Measurements from ENCODE around the gene RARRES2.

RARRES2 gene

GRCh38 chr7:150358433-150358832, 17.0 kb upstream of the RARRES2 start:
- ATAC-seq (ENCODE audit: insufficient read depth, low read depth) (no peak), DNase-seq (no peak)
- Histone ChIP-seq H3K9ac (ENCODE audit: low read depth, low read length) (peak overlapping the region; percentile 51), H3K79me2 (ENCODE audit: insufficient read depth, low read length) (peaks cover 48% of the 10 kb centered on the region), H3K4me3 (ENCODE audit: low read depth in 1 of 2, low read length in 2 of 2) (no peak overlapping the region), H3K27ac (ENCODE audit: low read length) (peak overlapping the region; percentile 90), H3K4me1 (ENCODE audit: insufficient read depth, low read length) (peaks cover 83% of the 10 kb centered on the region), H2AFZ (ENCODE audit: low read depth, low read length) (no peak overlapping the region), H3K27me3 (ENCODE audit: insufficient read depth, low read length, poor library complexity) (no peaks in the 10 kb centered on the region), H3K36me3 (ENCODE audit: insufficient read depth, low read length) (no peaks in the 10 kb centered on the region), H3K4me2 (ENCODE audit: insufficient read depth, low read length) (peak overlapping the region; percentile 65), H4K20me1 (ENCODE audit: insufficient read depth, low read length) (no peaks in the 10 kb centered on the region), H3K9me3 (ENCODE audit: insufficient read depth, low read length, severe bottlenecking) (no peaks in the 10 kb centered on the region)
- TF ChIP-seq EZH2 (IDR thresholded peaks at IDR 0.05; ENCODE audit: borderline replicate concordance, low read depth, low read length, severe bottlenecking) (no peak), CTCF (IDR thresholded peaks at IDR 0.05; ENCODE audit: borderline replicate concordance, extremely low read depth, low read length, poor library complexity, severe bottlenecking) (no peak)

- Histone ChIP-seq H3K27ac (ENCODE audit: low read length) (peak overlapping the region; percentile 90), H3K4me1 (ENCODE audit: insufficient read depth, low read length) (peaks cover 77% of the 10 kb centered on the region), H3K27me3 (ENCODE audit: insufficient read depth, low read length, poor library complexity) (no peaks in the 10 kb centered on the region), H3K9ac (ENCODE audit: low read depth, low read length) (peak overlapping the region; percentile 51), H3K9me3 (ENCODE audit: insufficient read depth, low read length, severe bottlenecking) (no peaks in the 10 kb centered on the region), H3K4me3 (ENCODE audit: low read depth in 1 of 2, low read length in 2 of 2) (peak overlapping the region in 1 of 2 experiments; percentile 26; a peak in 2 of 4 replicates), H2AFZ (ENCODE audit: low read depth, low read length) (no peak overlapping the region), H4K20me1 (ENCODE audit: insufficient read depth, low read length) (no peaks in the 10 kb centered on the region), H3K4me2 (ENCODE audit: insufficient read depth, low read length) (peak overlapping the region; percentile 65), H3K79me2 (ENCODE audit: insufficient read depth, low read length) (peaks cover 43% of the 10 kb centered on the region), H3K36me3 (ENCODE audit: insufficient read depth, low read length) (no peaks in the 10 kb centered on the region)
- peak; percentile 35 for DNase-seq
- ATAC-seq (ENCODE audit: insufficient read depth, low read depth) = peak; percentile 34
- TF ChIP-seq CTCF (IDR thresholded peaks at IDR 0.05; ENCODE audit: borderline replicate concordance, extremely low read depth, low read length, poor library complexity, severe bottlenecking) = no peak
- TF ChIP-seq EZH2 (IDR thresholded peaks at IDR 0.05; ENCODE audit: borderline replicate concordance, low read depth, low read length, severe bottlenecking) = no peak
Observed at GRCh38 chr7:150357771-150358427, 16.5 kb upstream of the RARRES2 start.

DNA sequence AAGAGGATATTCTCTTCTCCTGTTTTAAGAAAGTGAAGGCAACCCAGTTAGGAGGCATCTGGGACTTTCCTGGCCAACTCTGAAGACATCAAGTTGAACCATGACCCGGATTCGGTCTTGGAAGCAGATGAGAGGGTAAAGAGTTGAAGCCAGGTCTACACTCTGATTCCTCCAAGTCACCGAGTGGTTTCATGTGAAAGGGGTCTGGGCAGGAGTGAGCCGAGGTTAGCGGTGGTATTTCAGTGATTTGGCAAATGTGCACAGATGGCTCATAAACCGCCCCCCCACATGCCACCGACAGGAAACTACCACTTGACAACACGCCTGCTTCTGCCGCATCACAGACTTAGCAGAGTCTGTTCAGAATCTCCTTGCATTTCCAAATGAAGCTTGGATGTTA, 15.8 kb upstream of the RARRES2 start:
- Histone ChIP-seq H3K79me2 (ENCODE audit: insufficient read depth, low read length) (peaks cover 37% of the 10 kb centered on the region), H3K4me3 (ENCODE audit: low read depth in 1 of 2, low read length in 2 of 2) (peak overlapping the region in 1 of 2 experiments; percentile 46; a peak in 2 of 4 replicates), H3K9me3 (ENCODE audit: insufficient read depth, low read length, severe bottlenecking) (no peaks in the 10 kb centered on the region), H3K36me3 (ENCODE audit: insufficient read depth, low read length) (no peaks in the 10 kb centered on the region), H4K20me1 (ENCODE audit: insufficient read depth, low read length) (no peaks in the 10 kb centered on the region), H3K9ac (ENCODE audit: low read depth, low read length) (peak overlapping the region; percentile 51), H3K27ac (ENCODE audit: low read length) (peak overlapping the region; percentile 90), H3K4me2 (ENCODE audit: insufficient read depth, low read length) (peak overlapping the region; percentile 65), H3K4me1 (ENCODE audit: insufficient read depth, low read length) (peaks cover 71% of the 10 kb centered on the region), H2AFZ (ENCODE audit: low read depth, low read length) (no peak overlapping the region), H3K27me3 (ENCODE audit: insufficient read depth, low read length, poor library complexity) (no peaks in the 10 kb centered on the region)
- peak; percentile 85 for ATAC-seq (ENCODE audit: insufficient read depth, low read depth)
- peak; percentile 12 for TF ChIP-seq CTCF (IDR thresholded peaks at IDR 0.05; ENCODE audit: borderline replicate concordance, extremely low read depth, low read length, poor library complexity, severe bottlenecking)
- no peak for TF ChIP-seq EZH2 (IDR thresholded peaks at IDR 0.05; ENCODE audit: borderline replicate concordance, low read depth, low read length, severe bottlenecking)
- peak; percentile 96 for DNase-seq

All from DND-41 (cell line).